ENCODE results near the gene PCSK5. TPM values are rescaled to one million over a fixed set of nuclear protein-coding genes. Genes with fewer than 3 reads are reported as not detected.

PCSK5 gene
- total RNA-seq, 4 donors from 2014 or later, result 22.0 to 37.4 (median 27.8) TPM

GRCh38 chr9:75906531-75906930, 16.1 kb downstream of the PCSK5 start:
- Histone ChIP-seq H3K27me3 (no peaks in the 10 kb centered on the region), H3K9me3 (no peaks in the 10 kb centered on the region), H3K36me3 (no peaks in the 10 kb centered on the region), H3K4me1 (peaks cover 3 to 16% (median 14%) of the 10 kb centered on the region in 4 donors), H3K27ac (replicated peaks in 1 of 4) (no peak overlapping the region), H3K4me3 (no peak overlapping the region)
- 95% methylated on average over 1 of the region's 1 CpG for WGBS
- no peak for TF ChIP-seq CTCF (IDR thresholded peaks at IDR 0.05)
- TF ChIP-seq POLR2A (IDR thresholded peaks at IDR 0.05; ENCODE audit: low read depth), result no peak
- TF ChIP-seq EP300 (IDR thresholded peaks at IDR 0.05), result no peak
- TF ChIP-seq POLR2AphosphoS5 (IDR thresholded peaks at IDR 0.05), result no peak
- no peak for DNase-seq (ENCODE audit: extremely low spot score)
- intact Hi-C loops (cut with DNase I), result no loop called here

- DNase-seq (ENCODE audit: extremely low spot score), result no peak
- H3K4me1 ChIP-seq, result peaks cover 3 to 19% (median 14%) of the 10 kb centered on the region in 4 donors
- no peaks in the 10 kb centered on the region for H3K9me3 ChIP-seq
- no peak overlapping the region for H3K4me3 ChIP-seq
- no peak overlapping the region for H3K27ac ChIP-seq (replicated peaks in 1 of 4)
- WGBS, result 78% methylated on average over 3 of the region's 3 CpGs
- intact Hi-C loops (cut with DNase I), result no loop called here
- TF ChIP-seq CTCF (IDR thresholded peaks at IDR 0.05) (no peak), EP300 (IDR thresholded peaks at IDR 0.05) (no peak), POLR2A (IDR thresholded peaks at IDR 0.05; ENCODE audit: low read depth) (no peak), POLR2AphosphoS5 (IDR thresholded peaks at IDR 0.05) (no peak)
- H3K27me3 ChIP-seq, result no peaks in the 10 kb centered on the region
- no peaks in the 10 kb centered on the region for H3K36me3 ChIP-seq
Observed at GRCh38 chr9:75907329-75907728, 16.9 kb downstream of the PCSK5 start.

GRCh38 chr9:75907923-75908322, 17.4 kb downstream of the PCSK5 start:
- Histone ChIP-seq H3K27ac (replicated peaks in 1 of 4) (no peak overlapping the region), H3K36me3 (no peaks in the 10 kb centered on the region), H3K4me3 (no peak overlapping the region), H3K9me3 (no peaks in the 10 kb centered on the region), H3K27me3 (no peaks in the 10 kb centered on the region), H3K4me1 (peaks cover 3 to 25% (median 14%) of the 10 kb centered on the region in 4 donors)
- 88% methylated on average over 1 of the region's 1 CpG for WGBS
- TF ChIP-seq EP300 (IDR thresholded peaks at IDR 0.05), result no peak
- no peak for TF ChIP-seq CTCF (IDR thresholded peaks at IDR 0.05)
- TF ChIP-seq POLR2A (IDR thresholded peaks at IDR 0.05; ENCODE audit: low read depth), result no peak
- TF ChIP-seq POLR2AphosphoS5 (IDR thresholded peaks at IDR 0.05), result no peak
- DNase-seq (ENCODE audit: extremely low spot score), result no peak
- intact Hi-C loops (cut with DNase I), result no loop called here

GRCh38 chr9:75909776-75910175, 19.3 kb downstream of the PCSK5 start:
- Histone ChIP-seq H3K27me3 (no peaks in the 10 kb centered on the region), H3K4me3 (no peak overlapping the region), H3K4me1 (peaks cover 3 to 22% (median 12%) of the 10 kb centered on the region in 4 donors), H3K9me3 (no peaks in the 10 kb centered on the region), H3K36me3 (no peaks in the 10 kb centered on the region), H3K27ac (replicated peaks in 1 of 4) (no peak overlapping the region)
- no peak for DNase-seq (ENCODE audit: extremely low spot score)
- intact Hi-C loops (cut with DNase I), result no loop called here
- 92% methylated on average over 4 of the region's 5 CpGs for WGBS
- TF ChIP-seq EP300 (IDR thresholded peaks at IDR 0.05) (no peak), POLR2AphosphoS5 (IDR thresholded peaks at IDR 0.05) (no peak), POLR2A (IDR thresholded peaks at IDR 0.05; ENCODE audit: low read depth) (no peak), CTCF (IDR thresholded peaks at IDR 0.05) (no peak)

GRCh38 chr9:75910731-75911130, 20.3 kb downstream of the PCSK5 start:
- 68% methylated on average over 4 of the region's 4 CpGs for WGBS
- Histone ChIP-seq H3K27me3 (no peaks in the 10 kb centered on the region), H3K4me3 (no peak overlapping the region), H3K9me3 (no peaks in the 10 kb centered on the region), H3K4me1 (peaks cover 3 to 22% (median 13%) of the 10 kb centered on the region in 4 donors), H3K36me3 (no peaks in the 10 kb centered on the region), H3K27ac (replicated peaks in 1 of 4) (no peak overlapping the region)
- no peak for DNase-seq (ENCODE audit: extremely low spot score)
- TF ChIP-seq POLR2A (IDR thresholded peaks at IDR 0.05; ENCODE audit: low read depth) (no peak), CTCF (IDR thresholded peaks at IDR 0.05) (no peak), EP300 (IDR thresholded peaks at IDR 0.05) (no peak), POLR2AphosphoS5 (IDR thresholded peaks at IDR 0.05) (no peak)
- intact Hi-C loops (cut with DNase I), result no loop called here
